GM18526 (cell line): ENCODE measurements around the gene KIF20A.

ENCODE experiments used
- POLR2A ChIP-seq: IDR thresholded peaks from 3 replicates; pipeline ENCODE4 v1.6.1; 2011; ENCODE audit not compliant: insufficient read length; ENCODE audit errors: extremely low read depth

The KIF20A gene

DNA sequence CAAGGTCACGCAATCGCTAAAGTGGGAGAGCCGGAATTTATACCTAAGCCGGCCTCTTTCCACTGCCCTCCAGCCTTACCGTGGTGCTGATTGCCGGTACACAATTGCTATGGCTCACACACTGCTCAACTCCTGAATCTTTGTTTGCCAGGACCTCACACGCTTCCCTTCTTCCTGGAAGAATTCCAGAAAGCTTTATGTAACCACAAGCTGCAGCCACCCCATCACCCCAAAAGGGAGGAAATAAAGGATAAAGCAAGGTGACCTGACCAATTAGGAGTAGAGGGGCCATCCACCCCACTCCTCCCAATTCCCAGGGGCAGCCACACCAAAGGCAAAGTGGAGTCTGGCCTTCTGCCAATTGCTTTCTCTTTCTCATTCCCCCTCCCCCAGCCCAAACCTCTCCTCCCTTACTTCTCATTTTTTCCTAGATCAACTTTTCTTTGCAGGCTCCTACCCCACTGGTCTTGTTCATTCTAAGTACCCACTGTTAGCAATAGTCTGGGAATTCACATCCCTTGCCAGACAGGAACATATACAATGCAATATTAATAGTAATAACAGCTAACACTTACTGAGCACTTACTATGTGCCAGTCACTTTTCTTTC lies 52.2 kb downstream of the KIF20A start:
- no peak for TF ChIP-seq POLR2A

DNA sequence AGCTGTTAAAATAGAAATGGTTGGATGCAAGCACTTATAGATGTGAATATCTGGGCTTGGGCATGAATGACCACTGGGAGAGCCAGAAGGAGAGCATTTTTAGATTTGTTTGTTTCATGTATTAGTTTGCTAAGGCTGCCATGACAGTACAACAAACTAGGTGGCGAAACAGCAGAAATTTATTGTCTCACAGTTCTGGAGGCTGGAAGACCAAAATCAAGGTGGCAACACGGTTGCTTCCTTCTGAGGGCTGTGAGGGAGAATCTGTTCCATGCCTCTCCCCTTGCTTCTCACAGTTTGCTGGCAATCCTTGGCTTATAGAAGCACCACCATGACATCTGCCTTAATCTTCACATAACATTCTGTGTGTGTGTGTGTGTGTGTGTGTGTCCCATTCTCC lies 54.4 kb downstream of the KIF20A start:
- no peak for TF ChIP-seq POLR2A

DNA sequence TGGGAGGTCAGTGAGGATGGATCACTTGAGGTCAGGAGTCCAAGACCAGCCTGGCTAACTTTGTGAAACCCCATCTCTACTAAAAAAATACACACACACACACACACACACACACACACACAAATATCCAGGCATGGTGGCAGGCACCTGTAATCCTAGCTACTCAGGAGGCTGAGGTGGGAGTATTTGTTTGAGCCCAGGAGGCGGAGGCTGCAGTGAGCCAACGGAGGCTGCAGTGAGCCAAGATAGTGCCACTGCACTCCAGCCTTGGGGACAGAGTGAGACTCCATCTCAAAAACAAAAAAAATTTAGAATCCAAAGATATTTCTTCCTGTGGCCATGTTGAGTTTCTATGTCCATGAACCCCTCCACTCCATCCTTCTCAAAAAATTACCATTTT lies 55.7 kb downstream of the KIF20A start:
- TF ChIP-seq POLR2A: no peak
